Liver (tissue), 3 donors: ENCODE data around the gene SLC25A26.

Experiments used
- RAD21 ChIP-seq, 2 donors: IDR thresholded peaks; 2 replicates each; pipeline ENCODE4 v1.6.1; 2016; ENCODE audit warnings: antibody characterized with exemption in 2 of 2, mild to moderate bottlenecking in 2 of 2
- TAF1 ChIP-seq: conservative IDR thresholded peaks from 2 replicates; pipeline ENCODE4 v1.6.1; 2016; ENCODE audit warnings: antibody characterized with exemption, mild to moderate bottlenecking
- TF ChIP-seq, protein P1 (sequence below): fragments of 150-350 bp; IDR thresholded peaks from 2 replicates; pipeline ENCODE4 v1.5.1; 2017; ENCODE audit warnings: improper control_type of control experiment, low read depth, low read length; ENCODE audit not compliant: missing input control
- donor health status: healthy.
- donor health status: healthy.

DNA sequence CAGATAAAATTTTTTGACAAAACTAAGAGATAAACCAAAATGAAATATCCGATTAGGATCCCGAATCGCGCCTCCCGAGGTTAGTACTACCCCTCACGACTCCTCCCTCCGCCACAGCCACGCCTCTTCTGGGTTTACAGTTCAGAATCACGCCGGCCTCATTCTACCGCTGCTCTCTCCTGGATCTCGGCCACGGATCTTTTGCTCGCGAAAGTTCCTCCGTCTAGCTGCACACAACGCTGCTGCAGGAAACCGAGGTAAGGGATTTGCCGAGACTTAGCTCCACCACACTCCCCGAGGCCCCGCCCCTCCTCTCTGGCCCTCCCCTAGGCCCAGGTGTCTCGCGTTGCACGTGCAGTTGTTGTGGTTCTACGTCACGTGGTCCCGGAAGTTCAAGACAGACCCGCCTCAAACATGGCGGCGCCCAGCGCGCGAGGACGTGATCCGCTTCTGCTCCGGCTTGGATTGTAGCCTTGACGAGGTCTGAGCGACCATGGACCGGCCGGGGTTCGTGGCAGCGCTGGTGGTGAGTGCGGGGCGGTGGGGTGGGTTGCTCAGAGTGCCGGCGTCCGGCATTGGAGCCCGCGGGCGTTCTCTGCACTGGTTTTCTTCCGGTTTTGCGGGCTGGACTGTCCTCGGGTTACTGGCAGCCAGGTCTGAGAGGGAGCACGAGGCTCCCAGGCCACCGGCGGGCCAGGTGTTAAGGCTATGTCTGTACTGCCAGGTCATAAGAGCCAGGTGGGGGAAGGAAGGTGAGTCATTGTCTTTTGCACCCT, at the start of gene SLC25A26:
- TF ChIP-seq, protein P1, sequence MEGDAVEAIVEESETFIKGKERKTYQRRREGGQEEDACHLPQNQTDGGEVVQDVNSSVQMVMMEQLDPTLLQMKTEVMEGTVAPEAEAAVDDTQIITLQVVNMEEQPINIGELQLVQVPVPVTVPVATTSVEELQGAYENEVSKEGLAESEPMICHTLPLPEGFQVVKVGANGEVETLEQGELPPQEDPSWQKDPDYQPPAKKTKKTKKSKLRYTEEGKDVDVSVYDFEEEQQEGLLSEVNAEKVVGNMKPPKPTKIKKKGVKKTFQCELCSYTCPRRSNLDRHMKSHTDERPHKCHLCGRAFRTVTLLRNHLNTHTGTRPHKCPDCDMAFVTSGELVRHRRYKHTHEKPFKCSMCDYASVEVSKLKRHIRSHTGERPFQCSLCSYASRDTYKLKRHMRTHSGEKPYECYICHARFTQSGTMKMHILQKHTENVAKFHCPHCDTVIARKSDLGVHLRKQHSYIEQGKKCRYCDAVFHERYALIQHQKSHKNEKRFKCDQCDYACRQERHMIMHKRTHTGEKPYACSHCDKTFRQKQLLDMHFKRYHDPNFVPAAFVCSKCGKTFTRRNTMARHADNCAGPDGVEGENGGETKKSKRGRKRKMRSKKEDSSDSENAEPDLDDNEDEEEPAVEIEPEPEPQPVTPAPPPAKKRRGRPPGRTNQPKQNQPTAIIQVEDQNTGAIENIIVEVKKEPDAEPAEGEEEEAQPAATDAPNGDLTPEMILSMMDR: peak; percentile 5
- TF ChIP-seq TAF1: peak; percentile 83
- no peak for TF ChIP-seq RAD21 (IDR thresholded peaks at IDR 0.05)
